Body of pancreas (tissue), 4 donors: ENCODE measurements around the gene PLA2G15. TPM values are rescaled to one million over a fixed set of nuclear protein-coding genes. Genes with fewer than 3 reads are reported as not detected.

Source experiments
- ATAC-seq: fragments of 150-250 bp; one replicate; pipeline ENCODE4 v1.9.1; 2016
- DNase-seq, 4 donors: peaks; one replicate each; pipeline ENCODE4 v3.0.0-alpha.2; 2019
- H3K27ac ChIP-seq, 4 donors: fragments of 200-600 bp; sonication (generic); 1 replicate in 3 of 4; 2 replicates in 1 of 4; pipeline versions ENCODE4 v1.5.1 to v1.6.1; 2016 to 2019; ENCODE audit warnings: mild to moderate bottlenecking in 1 of 4, mixed read lengths in 1 of 4, moderate library complexity in 1 of 4
- H3K27me3 ChIP-seq, 2 donors: fragments of 200-600 bp; sonication (generic); one replicate each; pipeline ENCODE4 v1.6.0; 2016; ENCODE audit warnings: mild to moderate bottlenecking in 1 of 2
- H3K36me3 ChIP-seq, 2 donors: fragments of 200-600 bp; sonication (generic); replicated peaks in 1 of 2; 2 replicates each; pipeline ENCODE4 v1.5.1; 2016; ENCODE audit warnings: low read depth in 2 of 2; ENCODE audit not compliant: insufficient read depth in 1 of 2
- H3K4me1 ChIP-seq: fragments of 200-600 bp; sonication (generic); one replicate; pipeline ENCODE4 v1.6.0; 2016
- H3K4me3 ChIP-seq, 2 donors: fragments of 200-600 bp; sonication (generic); 1 replicate in 1 of 2; 2 replicates in 1 of 2; pipeline ENCODE4 v1.5.1; 2016 to 2019
- H3K9me3 ChIP-seq, 3 donors: fragments of 200-600 bp; sonication (generic); 1 replicate in 2 of 3; 2 replicates in 1 of 3; pipeline ENCODE4 v1.5.1; 2016
- POLR2A ChIP-seq, 3 donors: fragments of 450-650 bp; IDR thresholded peaks; one replicate each; pipeline ENCODE4 v1.6.1; 2016; ENCODE audit warnings: antibody characterized with exemption in 3 of 3, mild to moderate bottlenecking in 2 of 3
- WGBS, 2 donors: methylation state at CpG; one replicate each; pipeline ENCODE4 v1.1.5; 2017; 5-methylcytosine and 5-hydroxymethylcytosine counted together
- intact Hi-C: fragments of 100-400 bp; cut with DNase I; formaldehyde crosslinking; loops from one replicate; pipeline ENCODE4 v1.15.1; 2023
- total RNA-seq, 2 donors: library from RNA; depleted of rRNA; stranded (reverse); fragments of >200 nt; gene quantifications; one replicate each; pipeline ENCODE4 v1.1.0, GENCODE V29; 2016
- TF ChIP-seq, protein P1 (sequence below), 7 experiments: fragments of 450-650 bp in 4 of 7; fragments of 200-600 bp in 3 of 7; sonication (generic) in 3 of 7; IDR thresholded peaks; one replicate each; pipeline ENCODE4 v1.5.1; 2016 to 2019; ENCODE audit warnings: antibody characterized with exemption in 7 of 7

PLA2G15 gene
- total RNA-seq, 2 donors from 2014 or later: 8.2 to 9.6 TPM

DNA sequence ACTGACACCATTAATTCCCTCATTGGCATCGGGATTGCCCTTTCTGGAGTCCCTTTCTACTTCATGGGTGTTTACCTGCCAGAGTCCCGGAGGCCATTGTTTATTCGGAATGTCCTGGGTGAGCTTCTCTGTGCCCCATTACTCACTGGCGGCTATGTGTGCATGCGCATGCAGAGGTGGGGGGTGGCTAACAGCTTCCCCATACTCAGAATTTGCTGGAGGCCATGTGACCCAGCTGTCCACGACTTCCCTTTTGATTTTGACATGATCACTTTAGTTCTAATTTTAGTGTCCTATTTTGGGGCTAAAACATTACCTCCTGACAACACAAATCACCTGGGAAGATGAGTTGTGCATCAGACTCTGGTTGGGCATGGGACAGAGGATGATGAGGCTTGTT lies 51.5 kb downstream of the PLA2G15 start:
- ATAC-seq: no peak
- Histone ChIP-seq H3K4me1 (peaks cover 15% of the 10 kb centered on the region), H3K27me3 (no peaks in the 10 kb centered on the region), H3K4me3 (no peak overlapping the region), H3K36me3 (peaks cover 0 to 16% of the 10 kb centered on the region in 2 donors), H3K27ac (peak overlapping the region in 1 of 4 donors; percentile 23), H3K9me3 (no peaks in the 10 kb centered on the region)
- intact Hi-C loops: no loop called here
- 59 to 72% methylated on average over 6 of the region's 6 CpGs for WGBS, 2 donors
- DNase-seq: peak in 1 of 4 donors; percentile 19
- TF ChIP-seq POLR2A (IDR thresholded peaks at IDR 0.05): no peak
- TF ChIP-seq, protein P1, sequence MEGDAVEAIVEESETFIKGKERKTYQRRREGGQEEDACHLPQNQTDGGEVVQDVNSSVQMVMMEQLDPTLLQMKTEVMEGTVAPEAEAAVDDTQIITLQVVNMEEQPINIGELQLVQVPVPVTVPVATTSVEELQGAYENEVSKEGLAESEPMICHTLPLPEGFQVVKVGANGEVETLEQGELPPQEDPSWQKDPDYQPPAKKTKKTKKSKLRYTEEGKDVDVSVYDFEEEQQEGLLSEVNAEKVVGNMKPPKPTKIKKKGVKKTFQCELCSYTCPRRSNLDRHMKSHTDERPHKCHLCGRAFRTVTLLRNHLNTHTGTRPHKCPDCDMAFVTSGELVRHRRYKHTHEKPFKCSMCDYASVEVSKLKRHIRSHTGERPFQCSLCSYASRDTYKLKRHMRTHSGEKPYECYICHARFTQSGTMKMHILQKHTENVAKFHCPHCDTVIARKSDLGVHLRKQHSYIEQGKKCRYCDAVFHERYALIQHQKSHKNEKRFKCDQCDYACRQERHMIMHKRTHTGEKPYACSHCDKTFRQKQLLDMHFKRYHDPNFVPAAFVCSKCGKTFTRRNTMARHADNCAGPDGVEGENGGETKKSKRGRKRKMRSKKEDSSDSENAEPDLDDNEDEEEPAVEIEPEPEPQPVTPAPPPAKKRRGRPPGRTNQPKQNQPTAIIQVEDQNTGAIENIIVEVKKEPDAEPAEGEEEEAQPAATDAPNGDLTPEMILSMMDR (IDR thresholded peaks at IDR 0.05): no peak

DNA sequence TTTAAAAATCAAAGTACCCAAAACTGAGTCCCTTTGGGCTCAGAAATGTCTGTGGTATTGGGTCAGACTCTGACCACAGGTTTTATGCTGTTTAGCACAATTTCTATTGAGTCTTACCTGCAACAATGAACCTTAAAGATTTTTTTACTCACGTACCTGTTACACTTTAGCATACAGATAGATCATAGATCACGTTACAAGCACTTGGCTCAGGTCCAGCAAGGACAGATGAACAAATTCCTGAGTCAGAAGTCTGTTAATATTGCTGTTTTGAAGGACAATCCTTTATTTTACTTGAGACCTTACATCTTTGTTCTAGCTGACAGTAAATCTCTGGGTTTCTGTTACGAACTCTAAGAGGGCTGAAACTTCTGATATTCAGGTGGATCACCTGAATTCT lies 52.7 kb downstream of the PLA2G15 start:
- Histone ChIP-seq H3K27me3 (no peaks in the 10 kb centered on the region), H3K4me1 (peaks cover 15% of the 10 kb centered on the region), H3K4me3 (no peak overlapping the region), H3K27ac (no peak overlapping the region), H3K36me3 (peaks cover 0 to 26% of the 10 kb centered on the region in 2 donors), H3K9me3 (no peaks in the 10 kb centered on the region)
- WGBS, 2 donors: 52 to 53% methylated on average over 3 of the region's 3 CpGs
- peak in 1 of 4 donors; percentile 18 for DNase-seq
- TF ChIP-seq, protein P1 (IDR thresholded peaks at IDR 0.05): no peak
- TF ChIP-seq POLR2A (IDR thresholded peaks at IDR 0.05): no peak
- ATAC-seq: no peak
- intact Hi-C loops: no loop called here

DNA sequence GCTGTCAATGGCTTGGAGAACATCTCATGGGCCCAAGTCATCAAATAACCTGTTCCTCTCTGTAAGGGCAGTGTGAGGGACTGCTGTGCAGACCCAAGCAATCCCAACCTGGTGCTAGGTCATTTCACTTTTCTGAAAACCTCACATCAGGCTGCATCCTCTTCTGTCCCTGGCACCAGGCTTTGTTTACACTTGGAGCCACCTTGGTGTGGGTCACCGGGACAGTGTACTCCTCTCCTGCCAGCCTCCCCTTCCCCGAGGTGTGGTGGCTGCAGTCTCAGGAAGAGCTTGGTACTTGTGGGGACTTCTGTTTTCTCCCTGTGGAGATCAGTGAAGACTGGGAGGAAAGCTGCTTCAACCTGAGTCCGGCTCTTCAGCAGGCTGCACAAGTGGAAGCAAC lies 53.1 kb downstream of the PLA2G15 start:
- WGBS, 2 donors: 67 to 85% methylated on average over 1 to 3 of the region's 3 CpGs
- TF ChIP-seq, protein P1 (IDR thresholded peaks at IDR 0.05): no peak
- no peak for TF ChIP-seq POLR2A (IDR thresholded peaks at IDR 0.05)
- H3K9me3 ChIP-seq: no peaks in the 10 kb centered on the region
- H3K4me3 ChIP-seq: no peak overlapping the region
- intact Hi-C loops: no loop called here
- peaks cover 15% of the 10 kb centered on the region for H3K4me1 ChIP-seq
- H3K36me3 ChIP-seq: peaks cover 0 to 29% of the 10 kb centered on the region in 2 donors
- no peaks in the 10 kb centered on the region for H3K27me3 ChIP-seq
- DNase-seq: no peak
- no peak overlapping the region for H3K27ac ChIP-seq
- ATAC-seq: no peak

DNA sequence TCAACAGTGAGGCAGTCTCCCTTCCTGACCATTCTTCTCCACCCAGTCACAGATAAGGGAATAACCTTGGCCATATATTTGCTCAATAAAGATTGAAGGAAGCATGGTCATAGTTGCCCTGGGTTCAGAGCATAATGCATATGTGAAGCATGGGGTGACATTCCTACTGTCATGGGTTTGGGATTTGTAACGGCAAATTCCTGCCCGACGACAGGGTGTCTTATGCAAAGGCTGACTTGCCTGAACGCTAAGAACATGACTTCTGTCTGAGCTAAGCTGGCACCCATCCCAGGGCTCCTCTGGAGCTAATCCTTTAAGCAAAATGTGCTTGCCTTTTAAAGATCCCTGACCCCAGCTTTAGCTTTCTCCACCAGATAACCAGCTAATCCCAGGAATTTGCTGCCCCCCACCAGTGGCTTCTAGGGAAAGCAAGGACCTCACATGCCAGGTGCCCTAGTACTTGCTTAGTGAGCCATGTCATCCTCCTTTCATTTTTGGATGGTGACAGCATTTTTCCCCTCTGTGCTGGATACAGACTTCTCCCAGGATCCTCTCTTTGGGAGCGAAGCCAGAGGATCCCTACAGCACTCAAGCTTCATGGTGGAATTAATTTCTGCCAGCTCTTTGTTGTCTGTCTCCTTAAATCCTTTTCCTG lies 53.9 kb downstream of the PLA2G15 start:
- no peak overlapping the region for H3K4me3 ChIP-seq
- H3K4me1 ChIP-seq: peaks cover 15% of the 10 kb centered on the region
- ATAC-seq: no peak
- DNase-seq: peak in 3 of 4 donors; percentile 23 to 29 (median 24)
- WGBS, 2 donors: 57 to 80% methylated on average over 1 to 5 of the region's 5 CpGs
- no peaks in the 10 kb centered on the region for H3K9me3 ChIP-seq
- intact Hi-C loops: no loop called here
- no peaks in the 10 kb centered on the region for H3K27me3 ChIP-seq
- H3K27ac ChIP-seq: no peak overlapping the region
- TF ChIP-seq, protein P1 (IDR thresholded peaks at IDR 0.05): no peak
- no peak for TF ChIP-seq POLR2A (IDR thresholded peaks at IDR 0.05)
- peaks cover 0 to 33% of the 10 kb centered on the region in 2 donors for H3K36me3 ChIP-seq
